ENCODE measurements around the gene KCNQ5. TPM values are rescaled to one million over a fixed set of nuclear protein-coding genes. Genes with fewer than 3 reads are reported as not detected.

Gene KCNQ5
- total RNA-seq, 1 experiment from 2014 or later = 0.07 TPM

- Histone ChIP-seq H3K79me2 (ENCODE audit: insufficient read depth, low read length) (no peaks in the 10 kb centered on the region), H2BK20ac (ENCODE audit: low read depth, low read length, poor library complexity, severe bottlenecking) (no peak overlapping the region), H2BK5ac (ENCODE audit: insufficient read length, low read length) (no peak overlapping the region), H3K14ac (ENCODE audit: insufficient read depth, low read length) (no peak overlapping the region), H3K4me1 (ENCODE audit: insufficient read depth, low read length) (no peaks in the 10 kb centered on the region; the same call in 1 of the 2 replicates), H3K56ac (ENCODE audit: insufficient read length, low read depth, low read length) (no peak overlapping the region), H3K9ac (ENCODE audit: extremely low read depth, insufficient read length, low read length) (no peak overlapping the region), H4K91ac (ENCODE audit: insufficient read length, low read depth, low read length) (no peak overlapping the region), H3K27ac (ENCODE audit: insufficient read length, low read depth, low read length) (no peak overlapping the region), H3K4me2 (ENCODE audit: insufficient read depth, insufficient read length, low read length) (no peak overlapping the region), H2AFZ (ENCODE audit: low read length) (no peak overlapping the region), H3K23me2 (ENCODE audit: insufficient read length, low read depth, low read length, poor library complexity, severe bottlenecking) (no peaks in the 10 kb centered on the region), H2BK15ac (ENCODE audit: low read depth, low read length) (no peak overlapping the region), H3T11ph (ENCODE audit: low read length) (no peak overlapping the region), H3K9me3 (ENCODE audit: control insufficient read depth, low read depth, low read length) (no peaks in the 10 kb centered on the region), H3K79me1 (ENCODE audit: insufficient read depth, low read depth, low read length, poor library complexity, severe bottlenecking) (no peaks in the 10 kb centered on the region), H2AK5ac (ENCODE audit: insufficient read length, low read length) (no peak overlapping the region), H4K8ac (replicated peaks; ENCODE audit: insufficient read length, low read depth, low read length) (no peak overlapping the region), H4K20me1 (ENCODE audit: control insufficient read depth, insufficient read depth, insufficient read length) (no peaks in the 10 kb centered on the region), H2BK12ac (ENCODE audit: insufficient read length, low read depth, low read length) (no peak overlapping the region), H2BK120ac (ENCODE audit: low read depth, low read length, poor library complexity, severe bottlenecking) (no peak overlapping the region), H4K5ac (ENCODE audit: insufficient read length, low read depth, low read length) (no peak overlapping the region), H3K27me3 (ENCODE audit: insufficient read depth, low read length) (no peaks in the 10 kb centered on the region), H3K23ac (ENCODE audit: insufficient read length, low read depth, low read length) (no peak overlapping the region), H3K4ac (ENCODE audit: low read depth, low read length) (no peak overlapping the region), H3K18ac (ENCODE audit: insufficient read length, low read depth, low read length) (no peak overlapping the region)
- Mint-ChIP-seq H3K27ac (no peak overlapping the region), H3K4me3 (no peak overlapping the region), H3K9me3 (no peaks in the 10 kb centered on the region), H3K27me3 (ENCODE audit: low read depth) (peaks cover 3% of the 10 kb centered on the region; the same call in 1 of the 2 replicates), H3K36me3 (ENCODE audit: insufficient read depth in 1 of 3, low read depth in 3 of 3) (no peaks in the 10 kb centered on the region), H3K4me1 (no peaks in the 10 kb centered on the region)
- no peak for DNase-seq
- no peak for TF ChIP-seq CTCF (conservative IDR thresholded peaks at IDR 0.05)
- no CpG with 5 or more reads among the region's 2 CpGs for WGBS (ENCODE audit: extremely low coverage, insufficient read length, low lambda C conversion rate)
Observed at GRCh38 chr6:73123632-73124329, 501.9 kb downstream of the KCNQ5 start.

Measured in H9 (cell line).